Activated T-cell treated with anti-CD3 and anti-CD28 coated beads for 24 hours (primary cell): ENCODE data around the gene BIVM.

ENCODE experiments used
- DNase-seq: peaks from one replicate; pipeline ENCODE4 v3.0.0-alpha.2; 2020; ENCODE audit warnings: low read depth

BIVM gene

GRCh38 chr13:102788683-102789082, 10.2 kb upstream of the BIVM start:
- no peak for DNase-seq

GRCh38 chr13:102792396-102792795, 6.5 kb upstream of the BIVM start:
- DNase-seq, result no peak

DNA sequence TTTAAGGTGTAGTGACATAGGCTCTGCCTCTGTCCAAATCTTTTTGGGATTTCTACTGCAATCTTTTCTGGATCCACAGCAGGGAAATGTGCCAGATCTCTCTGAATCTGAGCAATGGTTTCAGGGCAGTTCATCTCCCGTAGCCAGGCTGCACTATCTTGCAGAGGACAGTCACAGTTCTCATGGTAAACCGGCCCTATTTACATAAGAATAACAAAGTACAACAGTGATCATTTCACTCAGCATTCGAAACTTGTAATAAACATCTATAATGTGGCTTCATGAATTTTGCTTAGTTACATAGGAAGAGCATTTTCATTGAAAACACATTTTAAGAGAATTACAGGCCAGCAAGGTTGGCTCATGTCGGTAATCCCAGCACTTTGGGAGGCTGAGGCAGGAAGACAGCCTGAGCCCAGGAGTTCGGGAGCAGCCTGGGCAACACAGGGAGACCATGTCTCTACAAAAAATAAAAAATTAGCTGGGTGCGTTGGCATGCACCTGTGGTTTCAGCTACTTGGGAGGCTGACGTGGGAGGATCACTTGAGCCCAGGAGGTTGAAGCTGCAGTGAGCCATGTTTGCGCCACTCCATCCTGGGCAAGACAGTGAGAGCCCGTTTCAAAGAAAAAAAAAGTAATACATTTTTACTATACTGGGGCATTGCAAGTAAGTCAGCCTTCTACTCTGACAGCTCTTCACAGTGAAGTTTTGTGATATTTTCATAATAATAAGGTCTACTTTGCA, 5.1 kb upstream of the BIVM start:
- DNase-seq, result no peak

- DNase-seq, result peak; percentile 4
Measured at GRCh38 chr13:102799426-102800144, 666 bp downstream of the BIVM start.

GRCh38 chr13:102800145-102801041, 1.5 kb downstream of the BIVM start:
- DNase-seq, result peak; percentile 81

- no peak for DNase-seq
Measured at GRCh38 chr13:102805680-102806079, 6.8 kb downstream of the BIVM start.

DNA sequence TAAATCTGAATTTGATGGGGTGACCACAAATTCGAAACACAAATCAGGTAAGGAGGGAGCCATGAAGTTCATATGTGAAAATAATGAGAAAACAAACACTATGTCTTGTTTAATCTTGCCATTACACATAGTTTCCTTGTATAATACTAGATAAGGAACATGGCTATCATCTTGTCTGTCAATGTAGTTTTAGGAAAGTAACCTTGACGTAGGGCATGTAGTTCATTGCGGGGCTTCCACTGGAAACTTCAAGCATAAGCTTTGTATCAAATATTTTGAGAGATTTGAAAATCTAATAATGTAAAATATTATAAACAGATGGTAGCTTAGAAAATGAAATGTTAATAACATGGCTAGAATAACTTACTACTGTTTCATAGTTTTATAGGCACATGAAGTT, 8.8 kb downstream of the BIVM start:
- no peak for DNase-seq

DNA sequence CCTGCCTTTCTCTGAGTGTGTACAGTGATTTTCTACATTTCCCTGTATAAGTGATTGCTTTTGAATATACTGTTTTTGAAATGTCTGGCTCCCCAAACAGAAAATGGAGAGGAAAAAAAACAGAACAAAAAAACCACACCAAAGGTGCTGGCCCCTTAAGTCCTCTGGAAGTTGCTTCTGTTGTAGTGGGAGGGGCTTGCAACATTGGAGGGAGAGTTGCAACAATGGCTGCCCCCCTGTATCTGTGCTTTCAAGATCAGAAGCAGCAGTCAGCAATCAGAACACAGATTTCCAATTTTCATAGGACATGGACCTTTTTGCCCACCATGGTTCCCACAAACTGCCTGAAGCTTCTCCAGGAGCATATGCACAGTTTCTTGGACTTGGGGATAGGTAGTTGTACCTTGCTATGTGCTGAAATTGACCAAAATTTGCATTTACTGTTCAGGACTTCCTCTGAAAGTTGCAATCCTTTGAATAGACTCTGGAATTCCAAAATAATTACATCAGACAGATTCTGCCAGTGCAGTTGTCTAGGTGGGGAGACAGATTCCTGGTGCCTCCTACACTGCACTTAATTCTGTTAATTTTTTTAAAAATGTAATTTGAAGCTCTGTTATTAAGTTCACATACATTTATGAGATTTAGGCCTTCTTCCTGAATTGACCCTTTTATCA, 13.8 kb downstream of the BIVM start:
- no peak for DNase-seq

DNA sequence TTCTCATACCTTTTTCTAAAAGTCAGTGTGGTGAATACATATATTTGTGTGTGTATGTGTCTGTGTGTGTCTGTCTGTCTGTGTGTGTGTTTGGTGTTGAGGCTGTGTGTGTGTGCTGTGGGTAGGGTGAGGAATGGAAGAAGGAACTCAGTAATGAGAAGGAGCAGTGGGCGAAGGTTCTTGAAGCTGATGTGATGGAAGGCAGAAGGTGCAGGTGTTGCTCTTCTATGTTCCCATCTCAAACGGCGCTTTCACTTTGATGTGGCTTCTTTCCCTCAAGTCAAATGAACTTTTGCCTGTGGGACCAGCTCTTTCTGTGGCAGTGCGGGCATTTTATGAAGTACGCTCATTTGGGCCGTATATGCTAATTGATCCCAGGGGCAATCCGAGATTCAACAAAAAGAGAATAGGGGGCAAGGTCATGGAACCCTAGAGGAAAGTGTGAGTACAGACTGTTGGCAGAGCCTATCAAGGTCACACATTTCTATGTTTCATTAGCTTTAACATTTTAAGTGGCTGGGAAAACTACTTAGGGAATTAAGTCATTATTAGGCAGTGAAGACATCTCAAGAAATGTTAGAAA, 15.2 kb downstream of the BIVM start:
- DNase-seq, result no peak

DNA sequence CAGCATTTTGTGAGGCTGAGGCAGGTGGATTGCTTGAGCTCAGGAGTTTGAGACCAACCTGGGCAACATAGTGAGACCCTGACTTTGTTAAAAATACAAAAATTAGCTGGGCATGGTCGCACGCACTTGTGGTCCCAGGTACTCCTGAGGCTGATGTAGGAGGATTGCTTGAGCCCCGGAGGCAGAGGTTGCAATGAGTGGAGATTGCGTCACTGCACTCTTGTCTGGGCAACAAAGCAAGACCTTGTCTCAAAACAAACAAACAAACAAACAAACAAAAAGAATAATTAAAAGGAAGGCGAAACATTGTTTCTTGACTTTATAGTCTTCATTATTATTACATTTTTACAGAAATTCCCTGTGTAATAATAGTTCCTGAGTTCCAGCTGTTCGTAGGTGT, 15.9 kb downstream of the BIVM start:
- DNase-seq, result no peak

DNA sequence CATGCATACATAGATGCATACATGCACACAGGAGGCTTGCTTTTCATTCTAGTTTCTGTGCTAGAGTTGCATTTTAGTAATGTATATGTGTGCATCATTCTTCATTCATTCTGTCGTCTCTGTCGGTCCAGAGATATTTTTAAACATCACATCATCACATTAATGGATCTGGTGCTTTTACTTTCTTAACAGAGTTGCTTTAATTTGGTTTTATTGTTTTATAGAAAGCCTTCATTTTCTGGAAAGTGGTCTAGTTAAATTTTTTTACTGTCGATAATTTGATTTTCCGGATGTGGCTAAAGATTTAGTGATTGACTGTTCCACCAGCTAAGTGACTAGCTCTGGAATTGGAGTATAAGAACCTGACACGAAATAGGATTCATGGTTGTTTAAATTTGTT, 16.9 kb downstream of the BIVM start:
- DNase-seq, result no peak

GRCh38 chr13:102816708-102817107, 17.8 kb downstream of the BIVM start:
- no peak for DNase-seq

GRCh38 chr13:102817241-102817640, 18.3 kb downstream of the BIVM start:
- no peak for DNase-seq

DNA sequence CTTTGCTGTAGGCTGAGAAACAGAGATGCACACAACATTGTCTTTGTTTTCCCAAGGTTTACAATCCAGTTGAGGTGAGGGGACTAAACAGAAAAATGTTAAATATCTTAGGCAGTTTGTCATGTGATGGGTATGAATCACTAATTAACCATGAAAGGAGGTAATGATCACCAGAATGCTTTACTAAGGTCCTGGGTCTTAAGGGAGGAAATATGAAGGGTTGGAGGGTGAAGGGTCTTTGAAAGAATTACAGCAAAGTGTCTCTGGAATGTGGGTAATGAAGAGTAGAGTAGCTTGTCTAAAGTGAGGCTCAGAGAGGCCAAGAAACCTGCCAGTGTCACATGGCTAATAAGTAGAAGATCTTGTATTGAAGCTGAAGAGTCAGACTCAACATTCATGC, 19.0 kb downstream of the BIVM start:
- DNase-seq, result no peak

DNA sequence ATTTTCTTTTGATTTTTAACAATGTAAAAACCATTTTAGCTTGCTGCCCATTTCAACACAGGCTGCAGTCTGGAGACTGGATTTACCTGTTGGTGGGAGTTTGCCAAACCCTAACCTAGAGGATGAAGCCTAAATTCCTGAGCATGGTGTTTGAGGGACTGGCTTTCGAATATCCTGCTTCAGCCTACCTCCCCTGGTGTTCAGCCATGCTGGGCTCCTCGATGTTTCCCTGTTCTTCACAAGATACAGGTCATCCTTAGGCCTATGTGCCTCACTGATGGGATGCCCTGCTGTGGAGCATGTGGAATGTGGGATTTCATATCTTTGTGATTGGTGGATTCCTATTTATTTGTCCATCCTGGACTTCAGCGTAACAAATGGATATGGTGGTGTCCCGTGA, 26.5 kb downstream of the BIVM start:
- DNase-seq, result no peak

- DNase-seq, result no peak
Measured at GRCh38 chr13:102825921-102826706, 27.2 kb downstream of the BIVM start.

DNA sequence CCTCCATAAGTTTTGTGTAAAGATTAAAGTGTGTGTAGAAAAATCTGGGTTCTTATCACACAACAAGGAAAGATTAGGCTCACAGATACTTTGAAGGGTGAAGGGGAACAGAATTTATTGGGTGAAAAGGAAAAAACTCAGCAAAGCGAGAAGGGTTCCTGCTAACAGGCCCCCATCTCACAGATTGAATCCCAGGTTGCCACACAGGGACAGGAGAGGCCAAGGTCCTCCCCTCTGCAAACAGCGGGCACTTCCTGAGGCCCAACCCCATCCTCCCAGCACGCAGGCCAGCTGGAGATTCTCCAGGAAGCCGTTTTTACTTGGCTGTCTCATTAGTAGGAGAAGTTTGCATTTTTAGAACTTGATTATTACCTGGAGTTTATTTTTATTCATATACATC, 31.7 kb downstream of the BIVM start:
- no peak for DNase-seq

DNA sequence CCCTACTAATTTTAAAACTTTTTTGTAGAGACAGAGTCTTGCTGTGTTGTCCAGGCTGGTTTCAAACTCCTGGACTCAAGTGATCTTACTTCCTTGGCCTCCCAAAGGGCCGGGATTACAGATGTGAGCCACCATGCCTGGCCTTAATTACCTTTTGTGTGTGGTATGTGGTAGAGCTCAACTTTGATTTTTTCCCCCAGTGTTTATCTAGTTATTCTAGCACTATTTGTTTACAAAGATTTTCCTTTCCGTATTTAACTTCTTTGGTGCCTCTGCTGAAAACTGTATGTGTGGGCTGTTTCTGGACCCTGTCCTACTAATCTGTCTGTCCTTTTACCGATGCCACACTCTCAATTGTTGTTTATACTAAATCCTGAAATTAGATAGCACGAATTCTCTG, 37.6 kb downstream of the BIVM start:
- no peak for DNase-seq

DNA sequence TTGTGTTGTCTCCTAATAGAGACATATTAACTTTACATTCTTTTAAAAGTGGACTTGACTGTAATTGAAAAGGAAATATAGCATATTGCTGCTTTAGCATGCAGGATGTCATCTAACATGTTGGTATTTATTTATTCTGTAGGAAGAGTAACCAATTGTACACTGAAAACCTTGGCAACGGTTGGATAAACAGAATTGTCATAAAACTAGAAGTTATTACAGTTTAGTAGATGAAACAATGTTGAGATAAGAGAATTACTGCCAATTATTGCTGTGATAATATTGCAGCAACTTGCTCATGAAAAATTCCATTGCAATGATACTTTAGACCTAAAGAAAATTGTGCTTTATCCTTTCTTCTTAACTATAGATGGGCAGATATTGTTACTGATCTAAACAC, 39.4 kb downstream of the BIVM start:
- DNase-seq, result no peak

- DNase-seq, result no peak
Measured at GRCh38 chr13:102838982-102839381, 40.1 kb downstream of the BIVM start.

DNA sequence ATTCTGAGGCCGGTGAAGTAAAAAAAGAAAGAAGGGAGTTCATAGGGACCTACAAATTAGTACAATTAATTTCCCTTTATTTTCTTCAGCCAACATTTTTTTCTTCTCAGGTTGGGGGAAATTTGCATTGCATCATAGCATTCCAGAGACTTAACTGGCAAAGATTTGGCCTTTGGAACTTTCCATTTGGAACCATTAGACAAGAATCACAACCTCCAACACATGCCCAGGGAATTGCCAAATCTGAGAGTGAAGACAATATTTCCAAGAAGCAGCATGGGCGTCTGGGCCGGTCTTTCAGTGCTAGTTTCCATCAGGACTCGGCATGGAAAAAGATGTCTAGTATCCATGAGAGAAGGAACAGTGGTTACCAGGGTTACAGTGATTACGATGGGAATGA, 40.5 kb downstream of the BIVM start:
- DNase-seq, result no peak
